GM21367 (cell line): ENCODE measurements around the gene OTOG.

Experiments used
- ATAC-seq: cut with Tn5 transposase; IDR thresholded peaks from one replicate; pipeline ENCODE4 v1.9.1; 2021; ENCODE audit not compliant: unreplicated experiment

The OTOG gene

DNA sequence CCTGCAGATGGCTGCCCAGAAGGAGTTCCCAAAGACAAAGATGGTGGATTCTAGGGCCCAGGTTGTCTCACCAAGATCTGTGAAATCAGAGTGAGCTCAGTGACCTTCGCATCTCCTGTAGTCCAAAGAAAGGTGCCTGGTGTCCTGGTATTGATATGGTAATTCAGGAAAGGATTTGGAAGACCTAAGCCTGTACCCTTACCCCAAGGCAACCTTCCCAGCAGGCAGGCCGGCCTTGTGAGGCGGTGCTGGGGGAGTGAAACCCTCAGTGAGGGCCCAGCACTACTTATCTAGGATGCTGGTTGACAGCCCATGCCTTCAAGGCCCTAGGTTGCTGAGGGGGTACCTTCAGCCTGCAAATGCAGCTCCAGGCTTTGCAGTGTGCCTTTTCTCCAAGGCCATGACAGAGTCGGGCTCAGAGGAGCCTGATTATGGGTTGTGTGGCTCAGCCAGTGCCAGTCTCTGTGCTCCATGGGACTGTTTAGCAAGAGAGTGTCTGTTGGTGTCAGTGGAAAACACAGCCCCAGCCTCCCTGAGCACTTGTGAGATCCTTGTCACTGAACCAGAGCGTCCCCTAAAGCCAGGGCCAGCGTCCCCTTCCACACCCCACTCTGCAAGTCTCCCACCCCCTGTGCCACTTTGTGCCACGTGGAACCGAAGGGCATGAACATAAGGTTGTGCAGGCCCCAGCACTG lies 99.5 kb downstream of the OTOG start:
- no peak for ATAC-seq

DNA sequence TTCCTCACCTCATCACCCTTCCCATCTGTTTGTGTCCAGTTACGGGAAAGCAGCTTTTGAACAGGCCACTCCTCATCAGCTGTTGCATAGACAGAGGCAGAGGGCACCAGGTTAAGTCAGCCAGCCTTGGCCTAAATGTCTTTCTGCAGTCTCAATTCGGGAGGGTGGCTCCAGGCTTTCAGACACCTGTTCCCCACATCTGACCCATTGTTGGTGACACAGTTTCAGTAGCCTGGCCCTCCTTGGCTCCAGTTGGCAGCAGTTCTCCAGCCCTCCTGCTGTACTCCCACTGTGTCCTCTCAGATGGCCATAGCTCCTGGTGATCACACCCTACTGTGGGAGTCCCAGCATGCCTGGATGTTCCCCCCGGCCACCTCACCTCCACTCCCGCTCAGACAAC lies 101.5 kb downstream of the OTOG start:
- no peak for ATAC-seq

DNA sequence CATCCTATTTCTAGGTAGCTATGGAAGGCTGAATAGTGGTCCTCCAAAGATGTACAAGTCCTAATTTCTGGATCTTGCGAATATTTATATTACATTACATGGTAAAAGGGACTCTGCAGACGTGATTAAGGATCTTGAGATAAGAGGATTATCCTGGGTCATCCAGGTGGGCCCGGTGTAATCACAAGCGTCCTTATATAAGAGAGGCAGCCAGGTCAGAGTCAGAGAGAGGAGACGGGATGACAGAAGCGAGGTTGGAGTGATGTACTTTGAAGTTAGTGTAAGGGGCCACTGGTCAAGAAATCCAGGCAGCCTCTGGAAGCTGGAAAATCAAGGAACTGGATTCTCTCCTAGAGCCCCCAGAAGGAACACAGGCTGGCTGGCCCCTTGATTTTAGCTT lies 102.2 kb downstream of the OTOG start:
- no peak for ATAC-seq

DNA sequence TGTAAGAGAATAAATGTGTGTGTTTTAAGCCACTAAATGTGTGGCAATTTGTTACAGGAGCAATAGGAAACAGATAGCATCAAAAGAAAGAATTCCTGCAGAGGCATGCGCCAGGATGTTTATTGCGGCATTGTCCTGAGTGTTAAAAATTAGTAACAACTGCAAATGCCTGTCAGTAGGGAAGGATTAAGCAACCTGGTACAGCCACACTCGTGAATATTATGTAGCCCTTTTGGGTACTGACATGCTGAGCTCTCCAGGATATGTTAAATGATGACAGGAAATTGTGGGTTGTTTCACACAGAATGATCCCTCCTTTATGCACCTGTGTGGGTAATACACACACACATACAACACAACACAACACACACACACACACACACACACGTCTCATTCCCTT lies 102.6 kb downstream of the OTOG start:
- no peak for ATAC-seq

DNA sequence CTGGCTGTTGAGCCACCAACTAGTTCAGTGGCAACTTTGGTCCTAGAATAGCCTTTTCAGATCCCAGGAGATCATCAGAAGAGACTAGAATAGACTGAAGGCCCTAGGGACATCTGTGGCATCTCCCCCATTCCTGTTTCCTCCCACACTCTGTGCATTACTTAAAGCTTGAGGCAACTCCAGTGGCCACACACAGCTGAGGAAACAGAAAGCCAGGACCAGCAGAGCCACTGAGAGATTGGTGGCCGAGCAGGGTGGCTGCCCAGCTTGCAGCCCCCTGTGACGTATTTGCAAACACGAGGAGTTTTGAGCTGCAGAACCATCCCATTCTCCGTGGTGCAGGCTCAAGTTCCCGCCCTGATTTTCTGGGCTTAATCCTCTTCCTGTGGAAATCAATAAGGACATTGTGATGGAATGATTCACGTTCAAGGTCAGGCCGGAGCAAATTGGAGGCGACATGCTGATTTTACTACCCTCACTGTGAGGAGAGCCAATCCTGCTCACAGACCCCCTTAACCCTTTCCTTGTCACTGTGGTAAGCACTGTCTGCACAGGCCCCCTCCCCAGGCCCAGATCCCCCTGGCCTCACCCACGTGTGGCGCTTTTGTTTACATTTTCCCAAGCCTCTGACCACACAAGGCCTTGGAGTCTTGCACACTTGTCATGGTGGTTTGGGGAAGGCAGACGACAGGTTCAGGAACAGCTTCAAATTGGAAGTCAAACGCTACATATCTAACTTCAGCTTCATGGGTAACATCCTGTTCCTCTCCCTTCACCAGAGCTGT lies 103.3 kb downstream of the OTOG start:
- no peak for ATAC-seq

DNA sequence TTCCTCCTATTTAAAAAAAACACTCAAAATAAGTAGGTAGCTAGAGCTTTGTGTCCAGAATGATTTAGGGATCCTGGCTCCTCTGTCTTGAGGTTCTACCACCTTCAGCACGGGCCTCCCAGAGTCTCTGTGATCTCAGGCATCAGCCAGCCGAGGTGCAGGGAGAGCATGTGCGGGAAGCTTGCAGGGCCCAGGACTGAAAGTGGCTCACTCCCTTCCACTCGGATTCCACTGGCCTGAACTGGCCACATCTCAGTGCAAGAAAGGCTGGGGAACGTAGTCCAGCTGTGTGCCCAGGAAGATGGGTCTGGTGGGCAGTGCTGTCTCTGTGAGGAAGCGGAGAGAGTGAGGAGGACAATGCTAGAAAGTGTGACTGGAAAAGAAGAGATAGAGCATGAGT lies 104.0 kb downstream of the OTOG start:
- ATAC-seq, result no peak

DNA sequence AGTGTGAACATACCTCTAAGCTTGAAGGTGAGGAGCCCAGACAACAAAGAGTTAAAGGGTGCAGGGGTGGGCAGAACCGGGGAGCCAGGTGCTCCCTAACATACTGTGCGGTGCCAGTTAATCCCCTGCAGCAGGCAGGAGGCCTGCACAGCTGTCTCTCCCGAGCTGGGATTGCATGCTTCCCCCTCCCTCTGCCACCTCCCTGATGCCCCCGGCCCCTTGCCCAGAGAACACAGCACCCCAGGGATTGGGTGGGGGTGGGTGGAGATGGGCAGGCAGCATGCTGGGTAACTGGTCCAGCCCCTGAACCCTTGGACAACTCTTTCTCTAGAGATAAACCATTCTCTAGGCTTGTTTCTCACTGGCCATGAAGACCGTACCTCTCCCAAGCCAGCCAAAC lies 104.6 kb downstream of the OTOG start:
- no peak for ATAC-seq

DNA sequence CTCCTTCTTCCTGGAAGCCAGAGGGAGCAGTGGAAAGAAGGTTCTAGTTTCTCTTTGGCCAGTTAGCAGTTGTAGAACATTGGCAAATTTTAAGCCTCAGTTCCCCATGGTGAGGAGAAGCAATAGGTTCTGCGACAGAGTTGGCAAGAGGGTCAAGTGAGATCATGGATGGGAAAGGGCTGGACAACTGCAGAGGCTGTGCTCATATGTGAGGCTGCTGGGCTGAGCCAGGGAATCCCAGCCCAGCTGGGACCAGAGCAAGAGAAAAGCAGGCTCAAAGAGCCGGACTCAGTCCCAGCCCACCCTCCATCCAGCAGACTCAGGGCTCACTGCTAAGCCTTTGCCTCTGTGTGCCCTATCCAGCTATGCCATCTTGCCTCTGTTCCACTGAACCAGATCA lies 105.5 kb downstream of the OTOG start:
- ATAC-seq, result no peak

DNA sequence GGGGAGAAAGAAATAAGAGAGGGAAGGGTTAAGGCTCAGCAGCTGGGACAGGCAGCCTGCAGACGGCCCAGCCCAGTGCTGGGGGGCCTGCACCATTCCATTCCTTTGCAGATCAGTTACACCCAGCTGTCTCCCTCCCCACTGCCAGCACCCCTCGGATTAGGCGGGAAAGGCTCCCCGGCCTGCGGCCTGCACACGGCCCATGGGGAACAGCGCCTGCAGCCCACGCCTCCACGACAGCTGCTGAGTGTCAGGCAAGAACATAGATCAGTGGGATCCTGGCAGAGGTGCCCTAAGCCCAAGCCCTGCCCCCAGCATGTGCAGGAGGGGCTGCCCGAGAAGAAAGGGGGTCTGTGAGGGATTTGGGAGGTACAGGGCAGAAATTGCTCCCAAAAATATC lies 106.6 kb downstream of the OTOG start:
- no peak for ATAC-seq

DNA sequence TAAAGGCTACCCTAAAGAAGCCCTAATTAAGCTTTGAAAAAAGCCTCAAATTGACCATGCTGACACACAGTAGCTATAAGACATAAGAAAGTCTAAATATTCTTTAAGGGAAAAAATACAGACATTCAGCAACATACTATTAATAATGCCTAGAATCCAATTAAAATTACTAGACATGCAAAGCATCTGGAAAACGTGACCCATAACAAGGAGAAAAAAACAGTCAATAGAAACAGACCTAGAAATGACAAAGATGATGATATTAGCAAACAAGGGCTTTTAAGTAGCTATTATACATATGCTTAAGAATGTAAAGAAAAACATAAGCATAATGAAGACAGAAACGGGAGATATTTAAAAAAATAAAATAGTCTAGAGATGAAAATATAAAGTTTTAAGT lies 108.6 kb downstream of the OTOG start:
- ATAC-seq, result no peak

DNA sequence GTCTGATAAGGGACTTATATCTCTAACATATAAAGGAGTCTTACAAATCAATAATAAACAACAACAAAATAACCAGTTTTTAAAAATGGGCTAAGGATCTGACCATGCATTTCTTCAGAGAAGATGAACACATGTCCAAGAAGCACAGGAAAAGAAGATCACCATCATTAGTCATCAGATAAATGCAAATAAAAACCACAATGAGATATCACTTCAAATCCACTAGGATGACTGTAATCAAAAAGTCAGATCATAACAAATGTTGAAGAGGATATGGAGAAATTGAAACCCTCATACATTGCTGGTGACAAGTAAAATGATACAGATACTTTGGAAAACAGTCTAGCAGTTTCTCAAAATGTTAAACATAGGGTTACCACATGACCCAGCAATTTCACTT lies 111.2 kb downstream of the OTOG start:
- ATAC-seq, result no peak

DNA sequence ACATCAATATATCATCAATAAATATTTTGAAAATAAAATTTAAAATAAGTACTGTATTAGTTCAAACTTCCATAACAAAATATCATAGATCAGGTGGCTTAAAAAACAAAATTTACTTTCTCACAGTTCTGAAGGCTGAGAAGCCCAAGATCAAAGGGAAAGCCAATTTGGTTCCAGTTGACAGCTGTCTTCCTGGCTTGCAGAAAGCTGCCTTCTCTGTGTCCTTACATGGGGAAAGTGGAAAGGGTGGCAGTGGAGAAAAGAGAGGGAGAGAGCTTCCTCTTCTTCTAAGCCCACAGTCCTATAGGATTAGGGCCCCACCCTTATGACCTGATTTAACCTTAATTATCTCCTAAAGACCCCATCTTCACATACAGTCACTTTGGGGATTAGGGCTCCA lies 121.1 kb downstream of the OTOG start:
- ATAC-seq, result no peak

DNA sequence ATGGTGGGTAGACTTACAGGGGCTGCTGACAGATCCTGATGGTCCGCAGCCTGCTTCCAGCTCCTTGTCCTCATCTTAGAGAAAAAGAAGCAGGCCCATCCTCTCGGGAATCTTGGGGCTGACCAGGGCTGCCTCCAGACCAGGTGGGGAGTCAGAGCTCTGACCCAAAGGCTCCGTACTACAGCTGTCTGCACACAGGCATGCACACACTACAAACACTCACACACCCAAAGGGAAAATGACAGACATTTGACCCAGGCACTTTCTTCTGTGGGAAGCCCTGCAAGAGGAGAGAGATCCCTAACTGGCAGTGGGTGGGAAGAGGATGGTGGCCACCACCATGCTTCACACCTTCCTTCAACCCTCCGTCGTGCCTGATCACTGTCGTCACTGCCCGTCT lies 125.4 kb downstream of the OTOG start:
- no peak for ATAC-seq

DNA sequence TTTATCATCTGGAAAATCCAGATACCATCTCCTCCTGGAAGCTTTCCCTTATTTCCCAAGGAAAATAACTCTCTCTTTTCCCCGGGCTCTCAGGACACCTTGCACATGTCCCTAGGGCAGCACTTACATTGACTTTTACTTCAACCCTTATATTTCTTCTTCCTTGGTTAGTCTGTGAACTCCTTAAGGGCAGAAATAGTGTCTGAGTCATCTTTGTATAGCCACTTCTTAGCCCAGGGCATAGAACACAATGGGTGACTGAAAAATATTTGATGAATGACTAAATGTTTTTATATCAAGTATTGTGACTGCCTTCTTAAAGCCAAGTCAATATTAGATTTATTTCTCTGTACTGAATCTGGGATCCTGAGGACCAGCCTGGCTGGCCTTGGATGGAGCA lies 126.9 kb downstream of the OTOG start:
- no peak for ATAC-seq

DNA sequence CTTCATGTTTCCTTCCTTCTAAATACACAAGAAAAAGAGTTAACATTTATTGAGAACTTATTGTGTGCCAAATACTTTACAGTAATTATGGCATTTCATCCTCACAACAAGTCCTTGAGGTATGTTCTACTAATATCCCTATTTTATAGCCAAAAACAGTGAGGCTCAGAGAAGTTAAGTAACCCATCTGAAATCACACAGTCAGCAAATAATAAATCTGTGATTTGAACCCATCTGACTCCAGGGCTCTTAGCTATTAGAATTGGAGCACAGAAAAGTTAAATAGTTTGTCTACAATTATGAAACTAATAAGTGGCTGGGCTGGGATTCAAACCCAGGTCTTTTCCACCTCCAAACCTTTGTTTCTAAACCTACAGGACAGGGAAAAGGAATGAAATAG lies 135.8 kb downstream of the OTOG start:
- ATAC-seq, result no peak

DNA sequence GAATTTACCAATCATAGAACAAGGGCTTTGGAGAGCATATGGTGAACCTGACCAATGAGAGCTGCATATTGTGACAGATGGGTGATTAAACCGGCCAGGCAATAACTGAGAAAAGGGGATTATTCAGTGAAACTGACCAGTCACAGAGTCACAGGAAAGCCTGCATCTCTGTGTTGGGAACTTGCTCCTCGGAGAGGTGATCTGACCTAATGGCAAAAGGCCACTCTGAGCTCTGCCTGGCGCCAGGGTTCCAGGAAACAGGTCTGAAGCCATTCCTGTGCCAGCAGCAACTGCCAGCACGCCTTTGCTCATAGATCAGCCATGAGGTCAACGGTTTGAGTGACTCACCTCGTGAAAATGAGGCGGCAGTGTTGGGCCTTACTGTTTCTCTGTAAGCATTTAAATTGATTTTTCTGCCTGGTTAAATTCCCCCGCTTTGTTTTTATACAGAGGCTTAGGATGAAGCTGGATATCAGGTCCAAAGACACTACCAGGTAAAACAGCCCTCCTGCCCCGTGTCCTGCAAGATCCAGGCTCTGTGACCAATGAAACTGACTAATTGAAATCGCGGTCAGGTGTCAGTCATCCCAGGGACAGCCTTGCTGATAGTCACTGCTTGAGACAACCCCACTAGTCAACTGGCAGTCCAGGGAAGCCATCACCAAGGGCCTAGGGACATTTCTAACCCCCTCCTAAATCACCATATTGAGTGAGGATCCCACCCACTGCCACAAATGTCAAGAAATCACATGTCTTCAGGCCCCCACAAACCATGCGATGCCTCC lies 136.5 kb downstream of the OTOG start:
- ATAC-seq, result no peak

DNA sequence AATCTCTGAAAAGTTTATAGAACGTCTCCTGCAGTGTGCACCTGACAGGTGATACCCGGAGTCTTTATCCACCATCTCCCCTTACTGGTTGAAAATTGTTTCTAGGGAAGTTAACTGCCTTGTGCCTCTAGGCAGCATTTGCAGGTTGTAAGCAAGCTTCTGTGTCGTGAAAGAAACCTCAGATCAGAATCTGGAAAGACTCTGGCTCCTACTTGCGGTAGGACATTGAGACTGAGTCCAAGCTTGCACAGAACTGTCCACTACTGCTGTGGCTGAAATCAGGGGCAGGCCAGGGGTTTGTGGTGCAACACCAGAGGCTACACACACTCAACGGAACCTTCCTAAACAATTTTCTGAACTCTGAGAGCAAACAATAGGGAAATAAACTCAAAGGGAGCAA lies 137.5 kb downstream of the OTOG start:
- no peak for ATAC-seq

DNA sequence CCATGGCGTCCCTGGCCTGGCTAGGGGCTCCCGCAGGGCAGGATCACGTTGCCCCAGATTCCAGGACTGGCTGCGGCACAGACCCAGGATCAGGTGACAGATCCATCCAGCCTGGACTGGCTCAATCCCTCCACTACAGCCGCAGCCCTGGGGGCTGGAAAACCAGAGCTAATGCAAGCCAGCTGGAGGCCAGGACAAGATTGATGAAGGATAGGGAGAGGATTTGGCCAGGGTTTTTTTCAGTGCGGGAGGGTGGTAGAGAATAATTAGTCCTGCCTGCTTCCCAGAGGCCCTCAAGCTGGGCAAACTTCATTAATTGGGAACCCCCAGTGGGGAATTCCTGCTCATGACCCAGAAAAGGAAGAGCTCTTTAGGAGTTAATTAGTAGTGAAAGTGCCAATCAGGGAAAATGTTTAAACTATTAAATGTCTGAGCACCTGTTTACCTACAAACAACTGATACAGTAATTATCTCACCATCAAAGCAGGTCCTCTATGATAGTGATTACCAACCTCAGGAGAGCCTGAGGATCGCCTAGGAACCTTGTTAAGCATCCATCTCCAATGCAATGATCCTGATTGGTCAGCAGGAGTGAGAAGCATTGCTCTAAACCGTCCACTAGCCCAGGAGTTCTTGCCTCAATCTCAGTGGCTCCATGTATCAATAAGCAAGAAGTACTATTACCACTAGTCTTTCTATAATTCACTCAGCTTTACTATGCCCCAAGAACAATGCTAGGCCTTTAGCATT lies 139.3 kb downstream of the OTOG start:
- ATAC-seq, result no peak

DNA sequence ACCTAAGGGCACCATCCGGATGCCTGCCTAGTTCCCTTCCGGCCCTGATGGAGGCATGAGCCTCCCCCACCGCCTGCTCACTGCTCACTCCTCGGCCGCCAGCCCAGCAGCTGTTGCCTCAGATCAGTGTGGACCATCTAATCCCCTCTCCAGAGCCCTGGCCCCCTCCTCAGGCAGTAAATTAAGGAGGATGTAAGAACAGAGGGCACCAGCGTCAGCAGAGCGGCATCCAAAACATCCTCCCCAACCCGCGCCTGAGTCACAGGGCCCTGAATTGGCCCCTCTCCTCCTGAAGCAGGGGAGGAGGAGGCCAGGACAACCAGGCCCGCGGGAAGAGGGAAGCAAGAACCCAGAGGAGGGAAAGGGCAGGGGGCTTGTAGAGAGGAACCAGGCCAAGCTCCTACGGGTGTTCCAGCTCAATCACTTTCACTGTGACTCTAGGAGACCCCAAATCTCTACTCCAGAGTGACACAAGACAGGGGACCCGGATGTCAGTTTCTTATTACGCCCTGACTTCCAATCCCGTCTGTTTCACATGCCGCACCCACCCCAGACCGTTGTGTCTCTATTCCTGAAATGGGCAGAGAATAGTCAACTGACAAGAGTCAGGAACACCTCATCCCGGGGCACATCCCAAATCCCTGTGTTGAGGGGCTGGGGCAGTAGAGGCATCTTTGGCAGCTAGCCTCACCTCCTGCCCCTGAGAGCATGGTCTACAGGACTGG lies 141.0 kb downstream of the OTOG start:
- no peak for ATAC-seq

DNA sequence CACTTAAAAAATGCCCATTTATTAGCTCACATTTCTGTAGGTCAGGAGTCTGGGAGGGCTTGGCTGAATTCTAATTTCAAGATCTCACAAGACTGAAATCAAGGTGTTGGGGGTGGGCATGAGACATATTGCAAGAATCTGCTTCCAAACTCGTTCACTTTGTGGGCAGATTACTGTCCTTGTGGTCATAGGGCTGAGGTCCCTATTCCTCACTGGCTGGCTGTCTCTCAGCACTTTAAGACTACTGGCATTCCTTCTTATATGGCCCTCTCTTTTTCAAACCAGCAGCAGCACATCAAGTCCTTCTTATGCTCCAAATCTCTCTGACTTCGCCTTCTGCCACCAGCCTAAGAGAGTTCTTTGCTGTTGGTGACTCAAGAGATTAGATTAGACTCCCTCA lies 144.5 kb downstream of the OTOG start:
- no peak for ATAC-seq

DNA sequence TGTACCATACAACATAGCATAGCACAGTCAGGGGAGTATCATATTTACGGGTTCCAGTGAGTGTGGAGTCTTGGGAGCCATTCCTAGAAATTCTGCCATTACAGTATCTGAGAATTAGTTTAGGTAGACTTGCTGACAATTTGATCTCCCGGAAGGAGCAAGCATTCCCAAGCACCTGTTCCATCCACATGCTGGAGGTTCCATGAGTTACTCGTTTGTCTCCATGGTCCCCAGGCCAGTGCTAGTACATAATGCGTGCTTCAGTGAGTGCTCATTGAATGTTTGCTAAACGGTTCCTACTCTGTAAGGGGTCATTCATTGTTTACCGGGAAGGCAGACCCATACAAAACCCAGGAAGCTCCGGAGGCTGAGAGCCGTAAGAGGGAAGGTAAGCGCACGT lies 144.9 kb downstream of the OTOG start:
- ATAC-seq, result no peak
